Measurements from ENCODE around the gene SLC25A46. TPM values are rescaled to one million over a fixed set of nuclear protein-coding genes. Genes with fewer than 3 reads are reported as not detected.

SLC25A46 gene
- total and polyA plus RNA-seq, 9 of the 15 experiments (the other 6 are each of a cell fraction or from before 2014, with no cell fraction given): 7.8 to 47.3 (median 31.8) TPM

DNA sequence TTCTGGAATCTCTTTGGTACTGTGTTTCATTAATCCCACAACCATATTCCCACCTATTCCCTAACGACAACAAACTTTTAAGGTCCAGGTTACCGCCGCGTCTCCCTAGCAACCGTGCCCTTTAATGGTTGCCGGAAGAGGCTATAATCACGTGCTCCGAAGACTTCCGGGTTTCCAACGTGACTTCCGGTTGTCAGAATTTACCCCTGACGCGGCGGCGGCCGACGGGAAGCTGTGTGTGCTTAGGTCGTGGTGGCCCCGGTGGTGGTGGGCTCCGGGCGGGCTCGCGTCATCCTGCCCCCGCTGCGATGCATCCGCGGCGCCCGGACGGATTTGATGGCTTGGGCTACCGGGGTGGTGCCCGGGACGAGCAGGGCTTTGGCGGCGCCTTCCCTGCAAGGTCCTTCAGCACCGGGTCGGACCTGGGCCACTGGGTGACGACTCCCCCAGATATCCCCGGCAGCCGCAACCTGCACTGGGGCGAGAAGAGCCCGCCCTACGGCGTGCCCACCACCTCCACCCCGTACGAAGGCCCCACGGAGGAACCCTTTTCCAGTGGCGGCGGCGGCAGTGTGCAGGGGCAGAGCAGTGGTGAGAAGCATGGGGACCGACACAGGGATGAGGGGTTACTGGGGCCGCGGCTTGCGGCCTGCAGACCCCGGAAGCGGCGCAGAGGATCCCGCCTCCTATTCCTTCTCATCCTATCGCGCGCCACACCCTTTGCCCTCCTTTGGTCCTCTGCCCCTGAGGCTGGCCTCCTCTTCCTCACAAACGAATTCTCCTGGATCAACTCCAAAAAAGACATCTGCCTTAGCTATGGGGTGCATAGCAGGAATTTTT, at the start of gene SLC25A46 (continued):
- TF ChIP-seq THAP12 (CRISPR knock-in tag; IDR thresholded peaks at IDR 0.05) (peak; percentile 20; the same call in 1 of the 2 replicates), KAT7 (CRISPR knock-in tag; IDR thresholded peaks at IDR 0.05; ENCODE audit: borderline replicate concordance) (no peak), TEAD1 (CRISPR knock-in tag; IDR thresholded peaks at IDR 0.05) (peak in 1 of 2 experiments; percentile 73; a peak in 1 of 4 replicates), C11orf30 (IDR thresholded peaks at IDR 0.05; ENCODE audit: low read depth) (peak; percentile 67), NONO (IDR thresholded peaks at IDR 0.05; ENCODE audit: low read depth in 2 of 2, low read length in 1 of 2) (no peak), PCBP1 (IDR thresholded peaks at IDR 0.05; ENCODE audit: low read depth, low read length, poor library complexity, severe bottlenecking) (peak; percentile 38), HNRNPH1 (optimal IDR thresholded peaks at IDR 0.05; ENCODE audit: low read depth, low read length) (no peak), RAD51 (IDR thresholded peaks at IDR 0.05; ENCODE audit: borderline replicate concordance, low read depth) (peak; percentile 94), BHLHE40 (IDR thresholded peaks at IDR 0.05; ENCODE audit: low read length) (peak; percentile 90), GTF2A2 (tag; IDR thresholded peaks at IDR 0.05) (no peak), NFRKB (IDR thresholded peaks at IDR 0.05; ENCODE audit: low read depth) (no peak)
- TF ChIP-seq, protein P1, sequence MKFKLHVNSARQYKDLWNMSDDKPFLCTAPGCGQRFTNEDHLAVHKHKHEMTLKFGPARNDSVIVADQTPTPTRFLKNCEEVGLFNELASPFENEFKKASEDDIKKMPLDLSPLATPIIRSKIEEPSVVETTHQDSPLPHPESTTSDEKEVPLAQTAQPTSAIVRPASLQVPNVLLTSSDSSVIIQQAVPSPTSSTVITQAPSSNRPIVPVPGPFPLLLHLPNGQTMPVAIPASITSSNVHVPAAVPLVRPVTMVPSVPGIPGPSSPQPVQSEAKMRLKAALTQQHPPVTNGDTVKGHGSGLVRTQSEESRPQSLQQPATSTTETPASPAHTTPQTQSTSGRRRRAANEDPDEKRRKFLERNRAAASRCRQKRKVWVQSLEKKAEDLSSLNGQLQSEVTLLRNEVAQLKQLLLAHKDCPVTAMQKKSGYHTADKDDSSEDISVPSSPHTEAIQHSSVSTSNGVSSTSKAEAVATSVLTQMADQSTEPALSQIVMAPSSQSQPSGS (CRISPR knock-in tag; IDR thresholded peaks at IDR 0.05): no peak
- TF ChIP-seq, protein P2, sequence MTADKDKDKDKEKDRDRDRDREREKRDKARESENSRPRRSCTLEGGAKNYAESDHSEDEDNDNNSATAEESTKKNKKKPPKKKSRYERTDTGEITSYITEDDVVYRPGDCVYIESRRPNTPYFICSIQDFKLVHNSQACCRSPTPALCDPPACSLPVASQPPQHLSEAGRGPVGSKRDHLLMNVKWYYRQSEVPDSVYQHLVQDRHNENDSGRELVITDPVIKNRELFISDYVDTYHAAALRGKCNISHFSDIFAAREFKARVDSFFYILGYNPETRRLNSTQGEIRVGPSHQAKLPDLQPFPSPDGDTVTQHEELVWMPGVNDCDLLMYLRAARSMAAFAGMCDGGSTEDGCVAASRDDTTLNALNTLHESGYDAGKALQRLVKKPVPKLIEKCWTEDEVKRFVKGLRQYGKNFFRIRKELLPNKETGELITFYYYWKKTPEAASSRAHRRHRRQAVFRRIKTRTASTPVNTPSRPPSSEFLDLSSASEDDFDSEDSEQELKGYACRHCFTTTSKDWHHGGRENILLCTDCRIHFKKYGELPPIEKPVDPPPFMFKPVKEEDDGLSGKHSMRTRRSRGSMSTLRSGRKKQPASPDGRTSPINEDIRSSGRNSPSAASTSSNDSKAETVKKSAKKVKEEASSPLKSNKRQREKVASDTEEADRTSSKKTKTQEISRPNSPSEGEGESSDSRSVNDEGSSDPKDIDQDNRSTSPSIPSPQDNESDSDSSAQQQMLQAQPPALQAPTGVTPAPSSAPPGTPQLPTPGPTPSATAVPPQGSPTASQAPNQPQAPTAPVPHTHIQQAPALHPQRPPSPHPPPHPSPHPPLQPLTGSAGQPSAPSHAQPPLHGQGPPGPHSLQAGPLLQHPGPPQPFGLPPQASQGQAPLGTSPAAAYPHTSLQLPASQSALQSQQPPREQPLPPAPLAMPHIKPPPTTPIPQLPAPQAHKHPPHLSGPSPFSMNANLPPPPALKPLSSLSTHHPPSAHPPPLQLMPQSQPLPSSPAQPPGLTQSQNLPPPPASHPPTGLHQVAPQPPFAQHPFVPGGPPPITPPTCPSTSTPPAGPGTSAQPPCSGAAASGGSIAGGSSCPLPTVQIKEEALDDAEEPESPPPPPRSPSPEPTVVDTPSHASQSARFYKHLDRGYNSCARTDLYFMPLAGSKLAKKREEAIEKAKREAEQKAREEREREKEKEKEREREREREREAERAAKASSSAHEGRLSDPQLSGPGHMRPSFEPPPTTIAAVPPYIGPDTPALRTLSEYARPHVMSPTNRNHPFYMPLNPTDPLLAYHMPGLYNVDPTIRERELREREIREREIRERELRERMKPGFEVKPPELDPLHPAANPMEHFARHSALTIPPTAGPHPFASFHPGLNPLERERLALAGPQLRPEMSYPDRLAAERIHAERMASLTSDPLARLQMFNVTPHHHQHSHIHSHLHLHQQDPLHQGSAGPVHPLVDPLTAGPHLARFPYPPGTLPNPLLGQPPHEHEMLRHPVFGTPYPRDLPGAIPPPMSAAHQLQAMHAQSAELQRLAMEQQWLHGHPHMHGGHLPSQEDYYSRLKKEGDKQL (CRISPR knock-in tag; IDR thresholded peaks at IDR 0.05; ENCODE audit: borderline replicate concordance): no peak
- TF ChIP-seq, protein P3, sequence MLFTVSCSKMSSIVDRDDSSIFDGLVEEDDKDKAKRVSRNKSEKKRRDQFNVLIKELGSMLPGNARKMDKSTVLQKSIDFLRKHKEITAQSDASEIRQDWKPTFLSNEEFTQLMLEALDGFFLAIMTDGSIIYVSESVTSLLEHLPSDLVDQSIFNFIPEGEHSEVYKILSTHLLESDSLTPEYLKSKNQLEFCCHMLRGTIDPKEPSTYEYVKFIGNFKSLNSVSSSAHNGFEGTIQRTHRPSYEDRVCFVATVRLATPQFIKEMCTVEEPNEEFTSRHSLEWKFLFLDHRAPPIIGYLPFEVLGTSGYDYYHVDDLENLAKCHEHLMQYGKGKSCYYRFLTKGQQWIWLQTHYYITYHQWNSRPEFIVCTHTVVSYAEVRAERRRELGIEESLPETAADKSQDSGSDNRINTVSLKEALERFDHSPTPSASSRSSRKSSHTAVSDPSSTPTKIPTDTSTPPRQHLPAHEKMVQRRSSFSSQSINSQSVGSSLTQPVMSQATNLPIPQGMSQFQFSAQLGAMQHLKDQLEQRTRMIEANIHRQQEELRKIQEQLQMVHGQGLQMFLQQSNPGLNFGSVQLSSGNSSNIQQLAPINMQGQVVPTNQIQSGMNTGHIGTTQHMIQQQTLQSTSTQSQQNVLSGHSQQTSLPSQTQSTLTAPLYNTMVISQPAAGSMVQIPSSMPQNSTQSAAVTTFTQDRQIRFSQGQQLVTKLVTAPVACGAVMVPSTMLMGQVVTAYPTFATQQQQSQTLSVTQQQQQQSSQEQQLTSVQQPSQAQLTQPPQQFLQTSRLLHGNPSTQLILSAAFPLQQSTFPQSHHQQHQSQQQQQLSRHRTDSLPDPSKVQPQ (CRISPR knock-in tag; IDR thresholded peaks at IDR 0.05; ENCODE audit: borderline replicate concordance): no peak

All from K562 (cell line).